Aorta (tissue), 5 donors: Measurements from ENCODE around the gene CHRNA3. TPM values are rescaled to one million over a fixed set of nuclear protein-coding genes. Genes with fewer than 3 reads are reported as not detected.
"Not testable (repeated sequence)": the region's sequence is repeated elsewhere in the genome, so short reads cannot be mapped to it uniquely, and the experiment has no call there.

Experiments
- ATAC-seq: fragments of 200-7000 bp; cut with Tn5 transposase; one replicate; pipeline ENCODE4 v1.9.1; 2022; ENCODE audit warnings: moderate library complexity; ENCODE audit not compliant: low FRiP score
- DNase-seq, 2 donors: peaks; one replicate each; pipeline ENCODE4 v3.0.0-alpha.2; 2020
- H3K27ac ChIP-seq, 2 donors: one replicate each; pipeline ENCODE4 v1.5.1; 2013; ENCODE audit warnings: low read length in 2 of 2, mild to moderate bottlenecking in 2 of 2, moderate library complexity in 2 of 2, control low read depth in 1 of 2, inconsistent platforms in 1 of 2, low read depth in 1 of 2
- H3K27me3 ChIP-seq, 2 donors: one replicate each; pipeline ENCODE4 v1.6.1; 2013; ENCODE audit warnings: control low read depth in 1 of 2, low read length in 1 of 2, mild to moderate bottlenecking in 1 of 2, moderate library complexity in 1 of 2; ENCODE audit not compliant: insufficient read depth in 2 of 2, control insufficient read depth in 1 of 2
- H3K36me3 ChIP-seq, 2 donors: one replicate each; pipeline ENCODE4 v1.6.1; 2013; ENCODE audit warnings: control low read depth in 1 of 2, low read length in 1 of 2, mild to moderate bottlenecking in 1 of 2; ENCODE audit not compliant: insufficient read depth in 2 of 2, control insufficient read depth in 1 of 2
- H3K4me1 ChIP-seq, 2 donors: one replicate each; pipeline ENCODE4 v1.6.1; 2013; ENCODE audit warnings: low read length in 2 of 2, control low read depth in 1 of 2, mild to moderate bottlenecking in 1 of 2, moderate library complexity in 1 of 2; ENCODE audit not compliant: insufficient read depth in 2 of 2, control insufficient read depth in 1 of 2
- H3K4me3 ChIP-seq, 2 donors: one replicate each; pipeline ENCODE4 v1.5.1; 2013; ENCODE audit warnings: low read length in 2 of 2, control low read depth in 1 of 2, mild to moderate bottlenecking in 1 of 2
- H3K9me3 ChIP-seq: one replicate; pipeline ENCODE4 v1.6.1; 2013; ENCODE audit warnings: mild to moderate bottlenecking, low read length; ENCODE audit not compliant: control insufficient read depth
- WGBS, 2 donors: extraction: QIAGEN DNeasy Blood & Tissue Kit; methylation state at CpG; one replicate each; pipeline ENCODE4 v1.1.7; 2013; 5-methylcytosine and 5-hydroxymethylcytosine counted together
- intact Hi-C, 2 donors: fragments of 100-400 bp; cut with DNase I; formaldehyde crosslinking; loops; one replicate each; pipeline versions ENCODE4 v1.14.2 to v1.15.0; 2022
- polyA plus RNA-seq, 2 donors: library from polyadenylated mRNA; stranded (reverse); fragments of 200-250 nt; gene quantifications; one replicate each; pipeline ENCODE4 v1.2.3, GENCODE V29; 2013
- total RNA-seq, 2 donors: library from RNA; stranded (reverse); fragmentation: NEBNext Ultra II Directional; extraction: Animal tissue kit (Norgen Biotek cat#: 25700); gene quantifications; one replicate each; pipeline ENCODE4 v1.2.1, GENCODE V29; 2021
- donor health status: healthy with polysubstance abuse.
- donor health status: Bipolar disorder and iron deficiency.
- donor health status: DM: no; HTN: no; CAD: no.
- donor health status: DM: no; HTN: no; CAD: no.
- donor health status: DM: yes; HTN: yes; CAD: no.

The CHRNA3 gene
- total and polyA plus RNA-seq, 4 donors: not detected

DNA sequence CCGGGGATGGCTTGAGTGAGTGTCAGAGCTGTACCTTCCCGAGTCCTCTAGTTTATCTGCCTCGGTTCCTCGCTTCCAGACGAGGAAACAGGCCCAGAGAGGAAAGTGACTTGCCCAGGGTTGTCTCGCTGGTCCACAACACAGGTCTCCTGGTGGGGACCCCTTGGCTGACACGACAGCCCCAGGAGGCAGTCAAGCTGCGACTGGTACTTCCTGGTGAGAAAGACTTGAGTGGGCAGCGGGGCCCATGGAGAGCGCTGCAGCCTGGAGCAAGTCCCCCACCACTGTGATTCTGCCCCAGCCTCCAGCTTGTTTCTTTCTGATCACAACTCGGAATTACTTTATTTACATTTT, 56.1 kb downstream of the CHRNA3 start:
- H3K9me3 ChIP-seq: no peaks in the 10 kb centered on the region
- no peak for DNase-seq
- intact Hi-C loops: no loop called here
- WGBS, 2 donors: 64% methylated on average over 11 of the region's 11 CpGs
- peaks cover 0 to 2% of the 10 kb centered on the region in 2 donors for H3K27me3 ChIP-seq
- no peak overlapping the region for H3K27ac ChIP-seq
- no peaks in the 10 kb centered on the region for H3K36me3 ChIP-seq
- ATAC-seq: no peak
- H3K4me1 ChIP-seq: no peaks in the 10 kb centered on the region
- no peak overlapping the region for H3K4me3 ChIP-seq

DNA sequence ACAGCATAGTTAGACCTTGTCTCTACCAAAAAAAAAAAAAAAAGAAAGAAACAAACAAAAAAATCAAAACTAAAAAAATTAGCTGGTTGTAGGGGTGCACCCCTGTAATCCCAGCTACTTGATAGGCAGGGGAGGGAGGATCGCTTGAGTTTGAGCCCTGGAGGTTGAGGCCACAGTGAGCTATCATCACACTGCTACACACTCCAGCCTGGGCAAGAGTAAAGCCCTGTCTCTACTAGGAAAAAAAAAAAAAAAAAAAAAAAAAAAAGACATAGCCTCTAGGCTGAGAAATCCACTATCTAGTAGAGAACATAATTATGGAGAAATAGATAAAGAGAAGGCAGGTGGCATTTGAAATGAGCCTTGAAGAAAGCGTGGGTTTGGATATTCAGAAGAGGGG, 57.7 kb downstream of the CHRNA3 start:
- 93 to 100% methylated on average over 2 of the region's 2 CpGs for WGBS, 2 donors

DNA sequence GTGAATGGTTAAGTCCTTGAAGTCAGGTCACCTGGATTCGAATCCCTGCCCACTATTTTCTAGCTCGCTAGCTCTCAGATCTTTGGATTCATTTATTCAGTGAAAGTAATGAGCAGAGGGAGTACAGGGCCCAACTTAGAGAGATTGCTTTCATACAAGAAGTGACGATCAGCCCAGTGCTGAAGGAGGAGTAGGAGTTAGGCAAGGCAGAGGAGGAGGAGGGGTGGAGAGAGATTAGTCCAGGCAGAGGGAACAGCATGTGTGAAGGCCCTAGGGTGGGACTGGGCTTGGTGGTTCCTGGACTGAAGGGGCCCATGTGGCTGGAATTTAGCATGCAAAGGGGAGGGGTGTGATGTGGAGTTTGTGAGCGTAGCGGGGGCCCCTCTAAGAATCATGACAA, 59.3 kb downstream of the CHRNA3 start:
- no peak overlapping the region for H3K4me3 ChIP-seq
- H3K27me3 ChIP-seq: peaks cover 0 to 2% of the 10 kb centered on the region in 2 donors
- H3K27ac ChIP-seq: no peak overlapping the region
- no peaks in the 10 kb centered on the region for H3K4me1 ChIP-seq
- intact Hi-C loops: no loop called here
- H3K9me3 ChIP-seq: no peaks in the 10 kb centered on the region
- DNase-seq (no peak), ATAC-seq (no peak)
- no peaks in the 10 kb centered on the region for H3K36me3 ChIP-seq
- 82 to 89% methylated on average over 5 of the region's 5 CpGs for WGBS, 2 donors

More for the DNA sequence above, 57.7 kb downstream of the CHRNA3 start:
- DNase-seq (no peak), ATAC-seq (no peak)
- no peaks in the 10 kb centered on the region for H3K4me1 ChIP-seq
- H3K36me3 ChIP-seq: no peaks in the 10 kb centered on the region
- no peak overlapping the region for H3K4me3 ChIP-seq
- intact Hi-C loops: no loop called here
- H3K9me3 ChIP-seq: no peaks in the 10 kb centered on the region
- peaks cover 0 to 2% of the 10 kb centered on the region in 2 donors for H3K27me3 ChIP-seq
- no peak overlapping the region for H3K27ac ChIP-seq

DNA sequence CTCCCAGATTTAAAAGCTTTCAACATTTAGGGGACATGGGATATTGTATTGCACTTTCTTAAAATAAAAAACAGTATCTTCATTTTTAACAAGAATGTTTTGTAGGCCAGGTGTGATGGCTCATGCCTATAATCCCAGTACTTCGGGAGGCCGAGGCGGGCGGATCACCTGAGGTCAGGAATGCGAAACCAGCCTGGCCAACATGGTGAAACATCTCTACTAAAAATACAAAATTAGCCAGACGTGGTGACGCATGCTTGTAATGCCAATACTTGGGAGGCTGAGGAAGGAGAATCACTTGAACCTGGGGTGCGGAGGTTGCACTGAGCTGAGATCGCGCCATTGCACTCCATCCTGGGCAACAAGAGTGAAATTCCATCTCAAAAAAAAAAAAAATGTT, 60.6 kb downstream of the CHRNA3 start:
- intact Hi-C loops: not testable (repeated sequence)

DNA sequence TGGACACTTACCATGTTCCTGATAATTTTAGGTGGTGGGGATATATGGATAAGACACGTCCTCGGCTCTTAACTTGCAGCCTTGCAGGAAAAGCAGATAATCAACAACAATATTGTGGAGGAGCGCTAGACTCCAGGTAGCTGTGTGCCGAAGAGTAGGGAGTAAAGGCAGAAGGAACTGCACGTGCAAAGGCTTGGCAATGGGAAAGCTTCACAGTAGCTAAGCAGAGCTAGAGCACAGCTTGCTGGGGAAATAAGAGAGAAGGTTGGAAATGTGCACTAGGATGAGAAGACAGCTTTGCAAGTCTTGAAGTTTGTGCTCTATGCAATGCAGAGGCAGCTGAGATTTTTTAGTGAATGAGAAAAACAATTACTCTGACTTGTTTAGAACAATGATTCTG, 68.2 kb downstream of the CHRNA3 start:
- no peaks in the 10 kb centered on the region for H3K27me3 ChIP-seq
- no peaks in the 10 kb centered on the region for H3K9me3 ChIP-seq
- H3K36me3 ChIP-seq: peaks cover 0 to 9% of the 10 kb centered on the region in 2 donors
- no peaks in the 10 kb centered on the region for H3K4me1 ChIP-seq
- DNase-seq (no peak), ATAC-seq (no peak)
- no peak overlapping the region for H3K27ac ChIP-seq
- WGBS, 2 donors: 34 to 39% methylated on average over 5 of the region's 5 CpGs
- intact Hi-C loops: no loop called here
- H3K4me3 ChIP-seq: no peak overlapping the region

More for the DNA sequence above, 60.6 kb downstream of the CHRNA3 start:
- H3K27me3 ChIP-seq, H3K4me1 ChIP-seq, DNase-seq, H3K27ac ChIP-seq, ATAC-seq, H3K36me3 ChIP-seq, H3K9me3 ChIP-seq, H3K4me3 ChIP-seq: not testable (repeated sequence)
- WGBS, 2 donors: 94 to 95% methylated on average over 10 of the region's 10 CpGs

DNA sequence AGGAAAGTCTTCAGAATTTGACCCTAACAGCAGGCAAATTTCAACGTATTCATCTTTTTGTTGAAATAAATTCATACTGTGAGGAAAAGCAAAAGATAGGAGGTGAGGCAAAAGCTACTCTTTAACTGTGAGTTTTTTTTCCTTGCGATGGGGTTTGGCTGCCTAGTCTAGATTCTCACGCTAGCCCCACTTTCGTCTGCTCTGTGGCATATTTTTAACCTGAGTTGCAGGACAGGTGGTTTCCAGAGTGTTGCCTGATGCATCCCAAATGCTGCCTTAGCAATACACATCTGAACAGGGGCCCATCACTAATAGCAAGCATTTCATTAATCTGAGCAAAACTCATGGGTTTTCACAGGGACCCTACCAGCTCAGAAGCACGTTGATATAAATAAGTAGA, 68.9 kb downstream of the CHRNA3 start:
- ATAC-seq: no peak
- Histone ChIP-seq H3K4me3 (no peak overlapping the region), H3K36me3 (peaks cover 0 to 9% of the 10 kb centered on the region in 2 donors)

DNA sequence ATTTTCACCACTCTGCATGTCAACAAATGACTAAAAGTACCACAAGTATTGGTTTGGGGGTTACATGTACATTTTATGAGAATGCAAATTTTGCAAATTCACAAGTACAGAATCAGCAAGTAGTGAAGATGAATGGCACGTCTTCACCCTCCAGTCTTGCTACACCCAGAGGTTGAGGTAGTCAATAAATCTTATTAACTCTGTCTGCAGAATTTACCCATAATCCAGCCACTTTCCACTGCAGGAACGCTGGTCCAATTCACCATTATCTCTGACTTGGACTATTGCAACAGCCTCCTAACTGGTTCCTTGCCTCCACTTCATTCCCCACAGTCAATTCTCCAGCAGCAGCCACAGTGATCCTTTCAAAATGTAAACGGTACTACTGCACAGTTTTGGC, 70.0 kb downstream of the CHRNA3 start:
- 61 to 67% methylated on average over 3 of the region's 3 CpGs for WGBS, 2 donors
- no peaks in the 10 kb centered on the region for H3K9me3 ChIP-seq
- no peaks in the 10 kb centered on the region for H3K27me3 ChIP-seq
- intact Hi-C loops: no loop called here
- H3K4me1 ChIP-seq: no peaks in the 10 kb centered on the region
- peaks cover 0 to 15% of the 10 kb centered on the region in 2 donors for H3K36me3 ChIP-seq
- DNase-seq: no peak
- no peak overlapping the region for H3K4me3 ChIP-seq
- H3K27ac ChIP-seq: no peak overlapping the region
- ATAC-seq: no peak

More for the DNA sequence above, 68.9 kb downstream of the CHRNA3 start:
- intact Hi-C loops: no loop called here
- Histone ChIP-seq H3K4me1 (no peaks in the 10 kb centered on the region), H3K9me3 (no peaks in the 10 kb centered on the region), H3K27me3 (no peaks in the 10 kb centered on the region), H3K27ac (no peak overlapping the region)
- no peak for DNase-seq
- WGBS, 2 donors: 72 to 75% methylated on average over 5 of the region's 5 CpGs

DNA sequence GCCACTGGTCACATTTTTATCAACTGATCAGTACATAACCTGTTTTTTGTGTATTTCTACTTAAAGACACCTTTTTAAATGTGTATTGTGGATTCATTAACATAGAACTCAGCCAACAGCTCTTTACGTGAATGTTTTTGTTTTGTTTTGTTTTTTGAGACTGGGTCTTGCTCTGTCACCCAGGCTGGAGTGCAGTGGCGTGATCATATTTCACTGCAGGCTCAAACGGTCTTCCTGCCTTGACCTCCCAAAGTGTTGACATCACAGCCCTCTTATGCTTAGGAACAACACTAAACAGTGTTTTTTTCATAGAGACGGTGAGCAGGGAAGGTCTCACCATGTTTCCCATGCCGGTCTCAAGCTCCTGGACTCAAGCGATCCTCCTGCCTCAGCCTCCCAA, 70.6 kb downstream of the CHRNA3 start:
- intact Hi-C loops: no loop called here
- ATAC-seq: no peak
- 63 to 66% methylated on average over 6 of the region's 6 CpGs for WGBS, 2 donors

More for the DNA sequence above, 70.6 kb downstream of the CHRNA3 start:
- DNase-seq: no peak
- Histone ChIP-seq H3K4me1 (no peaks in the 10 kb centered on the region), H3K27me3 (no peaks in the 10 kb centered on the region), H3K36me3 (peaks cover 0 to 16% of the 10 kb centered on the region in 2 donors), H3K27ac (no peak overlapping the region), H3K9me3 (no peaks in the 10 kb centered on the region), H3K4me3 (no peak overlapping the region)
